MM.1S (cell line): Measurements from ENCODE around the gene NOMO2.
"Not testable (repeated sequence)": the region's sequence is repeated elsewhere in the genome, so short reads cannot be mapped to it uniquely, and the experiment has no call there.

Source experiments
- EZH2 ChIP-seq: fragments of 300-600 bp; sonication (generic); optimal IDR thresholded peaks from 2 replicates; pipeline ENCODE3; 2017; ENCODE audit warnings: low read depth, mild to moderate bottlenecking, antibody characterized with exemption, low read length, mixed read lengths
- TF ChIP-seq, protein P1 (sequence below): fragments of 300-600 bp; sonication (generic); IDR thresholded peaks from 2 replicates; pipeline ENCODE4 v1.5.1; 2016; ENCODE audit warnings: antibody characterized with exemption, low read length, mixed read lengths

DNA sequence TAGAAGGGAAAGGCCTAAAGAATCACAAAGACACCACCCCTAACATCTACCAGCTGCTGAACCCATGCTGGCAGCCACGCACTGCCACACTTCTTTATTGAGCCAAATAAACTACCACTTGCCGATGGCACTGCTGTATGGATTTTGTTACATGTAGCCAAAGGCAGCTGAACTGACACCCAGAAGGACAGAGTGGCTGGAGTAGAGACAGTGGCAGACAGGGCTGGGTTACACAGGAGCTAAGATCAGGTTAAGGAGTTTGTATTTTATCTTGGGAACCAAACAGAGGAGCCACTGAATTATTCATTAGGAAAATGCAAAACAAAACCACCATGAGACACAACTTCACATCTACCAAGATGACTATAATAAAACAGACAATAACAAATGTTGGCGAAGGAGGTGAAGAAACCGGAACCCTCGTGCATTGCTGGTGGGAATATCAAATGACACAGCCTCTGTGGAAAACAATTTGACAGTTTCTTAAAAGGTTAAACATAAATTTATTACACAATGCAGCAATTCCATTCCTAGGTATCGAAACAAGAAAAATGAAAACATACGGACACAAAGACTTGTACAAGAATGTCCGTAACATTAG lies 35.9 kb downstream of the NOMO2 start:
- not testable (repeated sequence) for TF ChIP-seq EZH2
- TF ChIP-seq, protein P1, sequence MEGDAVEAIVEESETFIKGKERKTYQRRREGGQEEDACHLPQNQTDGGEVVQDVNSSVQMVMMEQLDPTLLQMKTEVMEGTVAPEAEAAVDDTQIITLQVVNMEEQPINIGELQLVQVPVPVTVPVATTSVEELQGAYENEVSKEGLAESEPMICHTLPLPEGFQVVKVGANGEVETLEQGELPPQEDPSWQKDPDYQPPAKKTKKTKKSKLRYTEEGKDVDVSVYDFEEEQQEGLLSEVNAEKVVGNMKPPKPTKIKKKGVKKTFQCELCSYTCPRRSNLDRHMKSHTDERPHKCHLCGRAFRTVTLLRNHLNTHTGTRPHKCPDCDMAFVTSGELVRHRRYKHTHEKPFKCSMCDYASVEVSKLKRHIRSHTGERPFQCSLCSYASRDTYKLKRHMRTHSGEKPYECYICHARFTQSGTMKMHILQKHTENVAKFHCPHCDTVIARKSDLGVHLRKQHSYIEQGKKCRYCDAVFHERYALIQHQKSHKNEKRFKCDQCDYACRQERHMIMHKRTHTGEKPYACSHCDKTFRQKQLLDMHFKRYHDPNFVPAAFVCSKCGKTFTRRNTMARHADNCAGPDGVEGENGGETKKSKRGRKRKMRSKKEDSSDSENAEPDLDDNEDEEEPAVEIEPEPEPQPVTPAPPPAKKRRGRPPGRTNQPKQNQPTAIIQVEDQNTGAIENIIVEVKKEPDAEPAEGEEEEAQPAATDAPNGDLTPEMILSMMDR: not testable (repeated sequence)
